ENCODE data around the gene MYL4. TPM values are rescaled to one million over a fixed set of nuclear protein-coding genes. Genes with fewer than 3 reads are reported as not detected.

Gene MYL4
- total and polyA plus RNA-seq, 2 of the 8 experiments (the other 6 are each of a cell fraction or from before 2014, with no cell fraction given), result 0.12 TPM; not detected in 1

- H2BK5ac ChIP-seq (ENCODE audit: low read depth, low read length), result no peak overlapping the region
- H3K79me1 ChIP-seq (ENCODE audit: low read depth, low read length), result no peaks in the 10 kb centered on the region
- H3K4me2 ChIP-seq (ENCODE audit: insufficient read depth in 1 of 2, low read depth in 2 of 2, low read length in 2 of 2), result no peak overlapping the region
- 100% methylated on average over 3 of the region's 3 CpGs; no CpG with 5 or more reads in 1 of the 2 experiments for WGBS, 2 experiments (ENCODE audit: extremely low coverage in 1 of 2, insufficient coverage in 1 of 2, insufficient read length in 1 of 2, insufficient replicate concordance in 2 of 2, low coverage in 1 of 2, low lambda C conversion rate in 2 of 2, missing lambda C conversion rate in 1 of 2)
- H4K91ac ChIP-seq (replicated peaks; ENCODE audit: insufficient read length, low read length), result no peak overlapping the region
- no peak overlapping the region for H3K23ac ChIP-seq (ENCODE audit: insufficient read length)
- H3K23me2 ChIP-seq (ENCODE audit: low read depth, low read length), result no peaks in the 10 kb centered on the region
- H3K56ac ChIP-seq (replicated peaks; ENCODE audit: insufficient read length, low read depth, low read length), result no peak overlapping the region
- no peak for FAIRE-seq
- no peak overlapping the region for H2BK20ac ChIP-seq (ENCODE audit: low read length)
- no peak overlapping the region for H3K14ac ChIP-seq (ENCODE audit: insufficient read length)
- H3K9me3 ChIP-seq (ENCODE audit: insufficient read depth in 2 of 2, low read depth in 1 of 2, low read length in 1 of 2), result no peaks in the 10 kb centered on the region
- peaks cover 0 to 2% (median 0%) of the 10 kb centered on the region in 4 experiments; a peak in 1 of 7 replicates for H3K27me3 ChIP-seq (replicated peaks in 1 of 4; ENCODE audit: control insufficient read depth in 3 of 4, extremely low read depth in 1 of 4, insufficient read depth in 3 of 4, low read length in 3 of 4)
- H3K4me1 ChIP-seq (replicated peaks in 1 of 4; ENCODE audit: control insufficient read depth in 3 of 4, insufficient read depth in 4 of 4, low read length in 3 of 4), result peaks cover 0 to 3% (median 0%) of the 10 kb centered on the region in 4 experiments; a peak in 1 of 7 replicates
- no peak overlapping the region for H3K27ac ChIP-seq (ENCODE audit: low read depth, low read length)
- H2BK12ac ChIP-seq (ENCODE audit: low read depth, low read length), result no peak overlapping the region
- H4K20me1 ChIP-seq (replicated peaks in 1 of 2; ENCODE audit: control insufficient read depth in 1 of 2, insufficient read depth in 2 of 2, low read length in 2 of 2), result no peaks in the 10 kb centered on the region
- no peaks in the 10 kb centered on the region for H3K79me2 ChIP-seq (ENCODE audit: control insufficient read depth in 1 of 2, insufficient read depth in 2 of 2, low read length in 2 of 2)
- H2AFZ ChIP-seq (ENCODE audit: low read length), result no peak overlapping the region; the same call in 1 of the 2 replicates
- no peak overlapping the region for H2BK15ac ChIP-seq (ENCODE audit: low read length)
- no peak overlapping the region for H3K4ac ChIP-seq (replicated peaks; ENCODE audit: insufficient read length, low read depth, low read length)
- POLR2A ChIA-PET (ENCODE audit: partially characterized antibody), result interaction anchor here (1.5 kb wide), 1 partner anchor 10 kb away, joined by 4 read pairs; no protein-coding TSS in a partner anchor
- CTCF ChIA-PET (ENCODE audit: partially characterized antibody), result interaction anchor here (0.6 to 6.6 kb wide), 3 partner anchors 10 to 377 kb away, joined by 4 to 39 read pairs (median 13); no protein-coding TSS in a partner anchor
- H2BK120ac ChIP-seq (replicated peaks; ENCODE audit: low read depth, low read length), result no peak overlapping the region
- no peaks in the 10 kb centered on the region for H3K36me3 ChIP-seq (ENCODE audit: control insufficient read depth in 2 of 4, insufficient read depth in 4 of 4, low read length in 3 of 4)
- no peak for DNase-seq (ENCODE audit: low read depth in 1 of 2, low spot score in 2 of 2)
- H4K5ac ChIP-seq (ENCODE audit: insufficient read length, low read depth, low read length), result no peak overlapping the region
- no peak overlapping the region for H2AK5ac ChIP-seq (ENCODE audit: low read depth, low read length)
- no peak overlapping the region for H3K4me3 ChIP-seq (ENCODE audit: extremely low read depth in 1 of 4, insufficient read depth in 2 of 4, low read depth in 3 of 4, low read length in 4 of 4)
- no peak overlapping the region for H3K9ac ChIP-seq (replicated peaks in 1 of 4; ENCODE audit: extremely low read depth in 1 of 4, low read depth in 3 of 4, low read length in 3 of 4)
- H3K18ac ChIP-seq (ENCODE audit: extremely low read depth, low read length), result no peak overlapping the region
- no peak overlapping the region for H4K8ac ChIP-seq (ENCODE audit: extremely low read depth, insufficient read depth, low read length)
- TF ChIP-seq SP2 (IDR thresholded peaks at IDR 0.05; ENCODE audit: low read length), result no peak
- no peak for TF ChIP-seq ATF2 (IDR thresholded peaks at IDR 0.05; ENCODE audit: low read length)
- no peak for TF ChIP-seq BRCA1 (IDR thresholded peaks at IDR 0.05; ENCODE audit: low read depth, low read length)
- no peak for TF ChIP-seq KDM1A (IDR thresholded peaks at IDR 0.05; ENCODE audit: borderline replicate concordance, low read length)
- no peak for TF ChIP-seq ASH2L (IDR thresholded peaks at IDR 0.05; ENCODE audit: low read length)
- no peak for TF ChIP-seq PHF8 (conservative IDR thresholded peaks at IDR 0.05; ENCODE audit: low read depth, low read length)
- no peak for TF ChIP-seq RXRA (IDR thresholded peaks at IDR 0.05; ENCODE audit: insufficient read depth, low read depth, low read length)
Observed at GRCh38 chr17:47239967-47240651, 31.0 kb downstream of the MYL4 start.
